ENCODE data around the gene AHCYL2. TPM values are rescaled to one million over a fixed set of nuclear protein-coding genes. Genes with fewer than 3 reads are reported as not detected.

Gene AHCYL2
- total and polyA plus RNA-seq, 2 donors (not counting 1 experiment from before 2014, with no cell fraction given), result 8.8 to 26.2 TPM

- no peak for ATAC-seq (ENCODE audit: low read depth)
- H3K4me1 Mint-ChIP-seq, result peaks cover 4% of the 10 kb centered on the region
- H3K4me3 Mint-ChIP-seq, result no peak overlapping the region
- no peaks in the 10 kb centered on the region for H3K27me3 Mint-ChIP-seq
- no peak overlapping the region for H2AFZ ChIP-seq (ENCODE audit: insufficient read depth, low read depth, low read length, poor library complexity, severe bottlenecking)
- ChIA-PET CTCF (interaction anchor here (0.9 to 1.7 kb wide), 4 partner anchors 7 to 668 kb away, joined by 3 to 5 read pairs (median 4); no protein-coding TSS in a partner anchor), POLR2A (no interaction called here)
- H3K36me3 ChIP-seq (replicated peaks in 1 of 2; ENCODE audit: control extremely low read depth in 1 of 2, control insufficient read depth in 1 of 2, extremely low read depth in 1 of 2, insufficient read depth in 2 of 2, low read length in 1 of 2), result peaks cover 0 to 2% of the 10 kb centered on the region in 2 experiments
- no peaks in the 10 kb centered on the region for H3K4me1 ChIP-seq (ENCODE audit: control insufficient read depth in 2 of 2, insufficient read depth in 2 of 2, low read length in 2 of 2)
- no peaks in the 10 kb centered on the region for H4K20me1 ChIP-seq (ENCODE audit: control insufficient read depth, insufficient read depth, low read length, poor library complexity, severe bottlenecking)
- no peaks in the 10 kb centered on the region for H3K9me3 ChIP-seq (ENCODE audit: control extremely low read depth in 1 of 3, control insufficient read depth in 2 of 3, insufficient read depth in 1 of 3, low read length in 2 of 3)
- WGBS (ENCODE audit: insufficient coverage), result no CpG with 5 or more reads among the region's 1 CpG
- intact Hi-C loops (cut with micrococcal nuclease), result no loop called here
- no peak overlapping the region for H3K27ac ChIP-seq (ENCODE audit: low read length in 2 of 2)
- no peak overlapping the region for H3K4me3 ChIP-seq (ENCODE audit: control extremely low read depth in 1 of 5, extremely low read depth in 1 of 5, insufficient read depth in 1 of 5, low read depth in 2 of 5, low read length in 4 of 5)
- H3K27me3 ChIP-seq (replicated peaks in 1 of 4; ENCODE audit: control extremely low read depth in 1 of 4, control insufficient read depth in 3 of 4, insufficient read depth in 4 of 4, low read length in 3 of 4), result no peaks in the 10 kb centered on the region
- TF ChIP-seq CTCF (IDR thresholded peaks at IDR 0.05), result no peak
- no peak for TF ChIP-seq EZH2 (IDR thresholded peaks at IDR 0.05; ENCODE audit: borderline replicate concordance, insufficient read depth, low read depth, low read length, poor library complexity, severe bottlenecking)
- H3K9ac ChIP-seq (ENCODE audit: low read length), result no peak overlapping the region
- no peaks in the 10 kb centered on the region for H3K79me2 ChIP-seq (ENCODE audit: control insufficient read depth, insufficient read depth, low read length)
- H3K4me2 ChIP-seq (replicated peaks; ENCODE audit: low read depth, low read length, poor library complexity, severe bottlenecking), result no peak overlapping the region
- no peak overlapping the region for H3K27ac Mint-ChIP-seq
- no peak for DNase-seq
- H3K9me3 Mint-ChIP-seq (ENCODE audit: insufficient read depth), result no peaks in the 10 kb centered on the region
These were observed 116.4 kb downstream of the AHCYL2 start for GRCh38 chr7:129341212-129341611.

- no peaks in the 10 kb centered on the region for H3K79me2 ChIP-seq (ENCODE audit: control insufficient read depth, insufficient read depth, low read length)
- no peak overlapping the region for H3K27ac Mint-ChIP-seq
- intact Hi-C loops (cut with micrococcal nuclease), result no loop called here
- H2AFZ ChIP-seq (ENCODE audit: insufficient read depth, low read depth, low read length, poor library complexity, severe bottlenecking), result no peak overlapping the region
- H3K27ac ChIP-seq (ENCODE audit: low read length in 2 of 2), result no peak overlapping the region
- H3K27me3 Mint-ChIP-seq, result no peaks in the 10 kb centered on the region
- CTCF ChIA-PET, result interaction anchor here (0.6 to 3.3 kb wide), 27 partner anchors 8 to 669 kb away, joined by 3 to 26 read pairs (median 4); no protein-coding TSS in a partner anchor
- H3K27me3 ChIP-seq (replicated peaks in 1 of 4; ENCODE audit: control extremely low read depth in 1 of 4, control insufficient read depth in 3 of 4, insufficient read depth in 4 of 4, low read length in 3 of 4), result no peaks in the 10 kb centered on the region
- H3K9me3 Mint-ChIP-seq (ENCODE audit: insufficient read depth), result no peaks in the 10 kb centered on the region
- POLR2A ChIA-PET, result no interaction called here
- TF ChIP-seq CTCF (IDR thresholded peaks at IDR 0.05) (no peak), EZH2 (IDR thresholded peaks at IDR 0.05; ENCODE audit: borderline replicate concordance, insufficient read depth, low read depth, low read length, poor library complexity, severe bottlenecking) (no peak)
- H3K36me3 ChIP-seq (replicated peaks in 1 of 2; ENCODE audit: control extremely low read depth in 1 of 2, control insufficient read depth in 1 of 2, extremely low read depth in 1 of 2, insufficient read depth in 2 of 2, low read length in 1 of 2), result peaks cover 0 to 3% of the 10 kb centered on the region in 2 experiments
- H3K9ac ChIP-seq (ENCODE audit: low read length), result no peak overlapping the region
- no peak overlapping the region for H3K4me3 ChIP-seq (ENCODE audit: control extremely low read depth in 1 of 5, extremely low read depth in 1 of 5, insufficient read depth in 1 of 5, low read depth in 2 of 5, low read length in 4 of 5)
- H3K4me2 ChIP-seq (replicated peaks; ENCODE audit: low read depth, low read length, poor library complexity, severe bottlenecking), result no peak overlapping the region
- no peaks in the 10 kb centered on the region for H3K9me3 ChIP-seq (ENCODE audit: control extremely low read depth in 1 of 3, control insufficient read depth in 2 of 3, insufficient read depth in 1 of 3, low read length in 2 of 3)
- ATAC-seq (ENCODE audit: low read depth) (no peak), DNase-seq (no peak)
- H4K20me1 ChIP-seq (ENCODE audit: control insufficient read depth, insufficient read depth, low read length, poor library complexity, severe bottlenecking), result no peaks in the 10 kb centered on the region
- 100% methylated on average over 1 of the region's 3 CpGs for WGBS (ENCODE audit: insufficient coverage)
- H3K4me1 Mint-ChIP-seq, result peaks cover 4% of the 10 kb centered on the region
- H3K4me3 Mint-ChIP-seq, result no peak overlapping the region
- H3K4me1 ChIP-seq (ENCODE audit: control insufficient read depth in 2 of 2, insufficient read depth in 2 of 2, low read length in 2 of 2), result no peaks in the 10 kb centered on the region
These were observed 117.3 kb downstream of the AHCYL2 start for GRCh38 chr7:129341816-129342806.

Measured in B cell (primary cell).